BE2C (cell line): ENCODE measurements around the gene SLC26A9.

ENCODE experiments used
- DNase-seq: peaks from one replicate; pipeline ENCODE4 v3.0.0-alpha.2; 2020
- H3K27me3 ChIP-seq: fragments of 250-450 bp; sonication (Bioruptor Pico); 2 replicates; pipeline ENCODE4 v1.5.1; 2020; ENCODE audit warnings: mild to moderate bottlenecking
- H3K36me3 ChIP-seq: fragments of 250-450 bp; sonication (Bioruptor Pico); 2 replicates; pipeline ENCODE4 v1.5.1; 2020; ENCODE audit warnings: mild to moderate bottlenecking
- H3K4me1 ChIP-seq: fragments of 250-450 bp; sonication (Bioruptor Pico); 2 replicates; pipeline ENCODE4 v1.5.1; 2020
- H3K4me3 ChIP-seq: 2 replicates; pipeline ENCODE4 v1.5.1; 2011; ENCODE audit warnings: low read depth, low read length
- H3K9me3 ChIP-seq: fragments of 250-450 bp; sonication (Bioruptor Pico); 2 replicates; pipeline ENCODE4 v1.5.1; 2020
- CTCF ChIP-seq: IDR thresholded peaks from 2 replicates; pipeline ENCODE4 v1.5.1; 2012; ENCODE audit warnings: mild to moderate bottlenecking, low read depth, low read length

The SLC26A9 gene

GRCh38 chr1:205948039-205948438 is 4.8 kb upstream of the SLC26A9 start:
- H3K4me3 ChIP-seq, result no peak overlapping the region
- H3K4me1 ChIP-seq, result no peaks in the 10 kb centered on the region
- H3K9me3 ChIP-seq, result no peaks in the 10 kb centered on the region
- DNase-seq, result no peak
- H3K36me3 ChIP-seq, result no peaks in the 10 kb centered on the region
- peaks cover 15% of the 10 kb centered on the region for H3K27me3 ChIP-seq
- TF ChIP-seq CTCF, result no peak

- H3K4me3 ChIP-seq, result no peak overlapping the region
- no peaks in the 10 kb centered on the region for H3K4me1 ChIP-seq
- DNase-seq, result no peak
- H3K9me3 ChIP-seq, result no peaks in the 10 kb centered on the region
- H3K36me3 ChIP-seq, result no peaks in the 10 kb centered on the region
- peaks cover 15% of the 10 kb centered on the region for H3K27me3 ChIP-seq
- no peak for TF ChIP-seq CTCF
These were observed 3.8 kb upstream of the SLC26A9 start for GRCh38 chr1:205947024-205947423.

GRCh38 chr1:205945069-205945468 is 1.8 kb upstream of the SLC26A9 start:
- no peaks in the 10 kb centered on the region for H3K36me3 ChIP-seq
- no peaks in the 10 kb centered on the region for H3K9me3 ChIP-seq
- no peak for DNase-seq
- no peaks in the 10 kb centered on the region for H3K4me1 ChIP-seq
- peaks cover 15% of the 10 kb centered on the region for H3K27me3 ChIP-seq
- TF ChIP-seq CTCF, result no peak
- H3K4me3 ChIP-seq, result no peak overlapping the region

GRCh38 chr1:205944525-205944924 is 1.3 kb upstream of the SLC26A9 start:
- no peak overlapping the region for H3K4me3 ChIP-seq
- no peaks in the 10 kb centered on the region for H3K4me1 ChIP-seq
- no peak for DNase-seq
- no peak for TF ChIP-seq CTCF
- no peaks in the 10 kb centered on the region for H3K36me3 ChIP-seq
- H3K27me3 ChIP-seq, result peaks cover 15% of the 10 kb centered on the region
- no peaks in the 10 kb centered on the region for H3K9me3 ChIP-seq

- H3K9me3 ChIP-seq, result no peaks in the 10 kb centered on the region
- no peaks in the 10 kb centered on the region for H3K4me1 ChIP-seq
- no peak for DNase-seq
- peaks cover 19% of the 10 kb centered on the region for H3K27me3 ChIP-seq
- no peaks in the 10 kb centered on the region for H3K36me3 ChIP-seq
- TF ChIP-seq CTCF, result no peak
- no peak overlapping the region for H3K4me3 ChIP-seq
These were observed 561 bp downstream of the SLC26A9 start for GRCh38 chr1:205942631-205943159.

GRCh38 chr1:205940710-205941109 is 2.5 kb downstream of the SLC26A9 start:
- Histone ChIP-seq H3K4me1 (no peaks in the 10 kb centered on the region), H3K36me3 (no peaks in the 10 kb centered on the region), H3K27me3 (peaks cover 25% of the 10 kb centered on the region), H3K4me3 (no peak overlapping the region), H3K9me3 (no peaks in the 10 kb centered on the region)
- no peak for TF ChIP-seq CTCF
- DNase-seq, result no peak
